Umbilical cord (tissue), 2 donors: Measurements from ENCODE around the gene GLO1. TPM values are rescaled to one million over a fixed set of nuclear protein-coding genes. Genes with fewer than 3 reads are reported as not detected.
A peak's percentile ranks its signal among the peaks of the same experiment; 100 is the strongest.

Experiments used
- DNase-seq: peaks from one replicate; pipeline ENCODE4 v3.0.0-alpha.2; 2015; ENCODE audit warnings: low spot score
- total RNA-seq: library from RNA; depleted of rRNA; stranded (reverse); fragments of >200 nt; gene quantifications from one replicate; pipeline ENCODE4 v1.2.3, GENCODE V29; 2014; ENCODE audit warnings: low replicate concordance; ENCODE audit not compliant: insufficient read depth

GLO1 gene
- total RNA-seq, 1 donor from 2014 or later: 84.7 TPM

GRCh38 chr6:38671885-38672467 is 31.0 kb downstream of the GLO1 start:
- DNase-seq: peak; percentile 59

GRCh38 chr6:38658418-38659167 is 44.4 kb downstream of the GLO1 start:
- DNase-seq: no peak

- no peak for DNase-seq
These were observed 46.0 kb downstream of the GLO1 start for GRCh38 chr6:38656896-38657295.

- no peak for DNase-seq
These were observed 48.7 kb downstream of the GLO1 start for GRCh38 chr6:38654263-38654662.

GRCh38 chr6:38651121-38651784 is 51.7 kb downstream of the GLO1 start:
- DNase-seq: no peak

- no peak for DNase-seq
These were observed 52.7 kb downstream of the GLO1 start for GRCh38 chr6:38650207-38650752.

GRCh38 chr6:38649744-38650143 is 53.2 kb downstream of the GLO1 start:
- no peak for DNase-seq

GRCh38 chr6:38648629-38649028 is 54.3 kb downstream of the GLO1 start:
- no peak for DNase-seq

GRCh38 chr6:38646166-38646878 is 56.6 kb downstream of the GLO1 start:
- DNase-seq: no peak

GRCh38 chr6:38644951-38645350 is 58.0 kb downstream of the GLO1 start:
- DNase-seq: no peak

GRCh38 chr6:38640216-38640909 is 62.6 kb downstream of the GLO1 start:
- no peak for DNase-seq

- DNase-seq: peak; percentile 87
These were observed 63.3 kb downstream of the GLO1 start, which contains the start of gene BTBD9 for GRCh38 chr6:38639498-38640215. Gene BTBD9, minus strand, starts transcription at chr6:38639929.

- no peak for DNase-seq
These were observed 63.9 kb downstream of the GLO1 start for GRCh38 chr6:38638941-38639497.

GRCh38 chr6:38637756-38638155 is 65.2 kb downstream of the GLO1 start:
- no peak for DNase-seq

GRCh38 chr6:38636027-38636426 is 66.9 kb downstream of the GLO1 start:
- DNase-seq: no peak

- peak; percentile 58 for DNase-seq
These were observed 68.4 kb downstream of the GLO1 start for GRCh38 chr6:38634518-38634917.

- DNase-seq: no peak
These were observed 70.5 kb downstream of the GLO1 start for GRCh38 chr6:38632490-38632889.

GRCh38 chr6:38631186-38631783 is 71.7 kb downstream of the GLO1 start:
- DNase-seq: no peak
